Stromal cell of bone marrow (primary cell): ENCODE results near the gene RGPD4.
"Not testable (repeated sequence)": the region's sequence is repeated elsewhere in the genome, so short reads cannot be mapped to it uniquely, and the experiment has no call there.

Experiments used
- DNase-seq: peaks from one replicate; pipeline ENCODE4 v3.0.0-alpha.2; 2012; ENCODE audit warnings: low read depth

Gene RGPD4

GRCh38 chr2:107826749-107827148, at the start of gene RGPD4:
Gene RGPD4, plus strand, starts transcription at chr2:107826892. Its CDS starts 122 bp downstream, at chr2:107827014.
- not testable (repeated sequence) for DNase-seq

GRCh38 chr2:107777974-107778373, 48.7 kb upstream of the RGPD4 start:
- DNase-seq, result no peak

GRCh38 chr2:107785756-107786155, 40.9 kb upstream of the RGPD4 start:
- DNase-seq, result no peak

- no peak for DNase-seq
Measured at GRCh38 chr2:107790837-107791236, 35.9 kb upstream of the RGPD4 start.

GRCh38 chr2:107801498-107801897, 25.2 kb upstream of the RGPD4 start:
- no peak for DNase-seq

- no peak for DNase-seq
Measured at GRCh38 chr2:107804608-107805498, 21.8 kb upstream of the RGPD4 start.

- DNase-seq, result no peak
Measured at GRCh38 chr2:107806901-107807300, 19.8 kb upstream of the RGPD4 start.

- DNase-seq, result no peak
Measured at GRCh38 chr2:107807988-107808387, 18.7 kb upstream of the RGPD4 start.

GRCh38 chr2:107808959-107809358, 17.7 kb upstream of the RGPD4 start:
- no peak for DNase-seq

GRCh38 chr2:107809835-107810234, 16.9 kb upstream of the RGPD4 start:
- no peak for DNase-seq

- DNase-seq, result no peak
Measured at GRCh38 chr2:107810734-107811133, 16.0 kb upstream of the RGPD4 start.

GRCh38 chr2:107811411-107811810, 15.3 kb upstream of the RGPD4 start:
- no peak for DNase-seq

- DNase-seq, result no peak
Measured at GRCh38 chr2:107812006-107812405, 14.7 kb upstream of the RGPD4 start.

- no peak for DNase-seq
Measured at GRCh38 chr2:107817378-107817777, 9.3 kb upstream of the RGPD4 start.

- DNase-seq, result no peak
Measured at GRCh38 chr2:107822302-107822701, 4.4 kb upstream of the RGPD4 start.

GRCh38 chr2:107824451-107825205, 2.1 kb upstream of the RGPD4 start:
- no peak for DNase-seq

- DNase-seq, result no peak
Measured at GRCh38 chr2:107825206-107825563, 1.5 kb upstream of the RGPD4 start.

GRCh38 chr2:107829514-107829913, 2.8 kb downstream of the RGPD4 start:
- DNase-seq, result not testable (repeated sequence)

- not testable (repeated sequence) for DNase-seq
Measured at GRCh38 chr2:107833152-107833551, 6.5 kb downstream of the RGPD4 start.

GRCh38 chr2:107833618-107834017, 6.9 kb downstream of the RGPD4 start:
- not testable (repeated sequence) for DNase-seq

- not testable (repeated sequence) for DNase-seq
Measured at GRCh38 chr2:107916121-107916520, 89.4 kb downstream of the RGPD4 start.

- not testable (repeated sequence) for DNase-seq
Measured at GRCh38 chr2:107916696-107917370, 90.1 kb downstream of the RGPD4 start.
